ENCODE measurements around the gene ARFRP1.

The ARFRP1 gene

DNA sequence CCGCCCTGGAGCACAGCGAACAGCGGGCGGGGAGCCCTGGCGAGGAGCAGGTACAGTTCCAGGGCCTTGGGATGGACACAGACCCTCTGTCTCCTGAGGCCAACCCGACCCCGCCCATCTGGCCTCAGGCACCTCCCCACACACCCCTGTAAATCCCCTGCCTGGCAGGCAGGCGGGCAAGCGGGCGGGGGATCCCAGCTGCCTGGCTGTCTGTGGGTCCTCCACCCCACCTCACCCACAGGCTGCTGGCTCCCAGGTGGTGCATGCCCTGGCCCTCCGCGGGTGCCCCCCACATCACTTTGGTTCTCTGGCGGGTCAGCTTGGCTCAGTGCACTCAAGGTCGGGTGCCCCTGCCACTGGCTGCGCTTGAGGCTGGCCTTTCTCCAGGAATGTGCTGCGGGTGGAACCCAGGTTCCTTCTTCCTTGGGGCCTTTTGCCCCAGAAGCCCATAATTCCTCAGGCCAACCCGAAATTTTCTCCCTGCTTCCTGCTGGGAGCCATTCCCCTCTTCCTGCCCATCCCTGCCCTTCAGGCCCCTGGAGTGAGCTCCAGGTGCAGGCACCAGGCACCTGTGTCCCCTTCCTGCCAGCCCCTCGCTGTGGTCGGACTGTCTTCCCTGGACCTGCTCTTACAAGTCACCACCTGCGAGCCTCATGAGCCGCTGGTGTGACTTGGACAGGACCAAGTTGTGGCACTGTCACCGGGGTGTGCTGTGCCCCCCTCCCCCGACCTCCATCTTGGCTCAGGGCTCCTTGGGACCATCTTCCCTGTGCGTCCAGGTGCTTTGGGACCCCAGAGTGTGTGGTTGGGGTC is 16.7 kb downstream of the ARFRP1 start:
- DNase-seq (ENCODE audit: low read depth): no peak

DNA sequence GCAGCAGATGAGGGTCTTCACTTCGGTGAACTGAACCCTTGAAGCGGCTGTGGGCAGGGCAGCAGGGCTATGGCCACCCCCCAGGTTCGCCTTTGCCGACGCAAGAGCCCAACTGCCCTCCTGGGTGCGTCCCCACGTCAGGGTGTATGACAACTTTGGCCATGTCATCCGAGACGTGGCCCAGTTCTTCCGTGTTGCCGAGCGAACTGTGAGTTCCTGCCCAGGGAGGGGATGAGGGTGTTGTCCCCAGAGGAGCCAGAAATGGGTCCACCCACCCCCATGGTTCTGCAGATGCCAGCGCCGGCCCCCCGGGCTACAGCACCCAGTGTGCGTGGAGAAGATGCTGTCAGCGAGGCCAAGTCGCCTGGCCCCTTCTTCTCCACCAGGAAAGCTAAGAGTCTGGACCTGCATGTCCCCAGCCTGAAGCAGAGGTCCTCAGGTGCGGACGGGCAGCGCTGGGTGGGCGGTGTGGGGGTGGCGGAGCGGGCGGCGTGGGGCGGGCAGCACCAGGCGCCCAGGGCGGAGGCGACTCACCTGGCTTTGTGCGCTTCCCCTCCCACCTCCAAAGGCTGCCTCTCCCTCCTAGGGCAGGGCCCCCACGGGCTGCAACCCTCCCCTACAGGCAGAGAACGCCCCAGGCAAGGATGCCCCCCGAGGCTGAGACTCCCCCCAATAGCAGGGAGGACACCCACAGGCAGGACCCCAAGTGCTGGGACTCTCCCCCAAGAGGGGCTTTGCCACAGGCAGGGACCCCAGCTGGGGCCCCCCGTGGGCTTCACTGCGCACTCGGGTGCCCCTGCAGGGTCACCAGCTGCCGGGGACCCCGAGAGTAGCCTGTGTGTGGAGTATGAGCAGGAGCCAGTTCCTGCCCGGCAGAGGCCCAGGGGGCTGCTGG is 17.5 kb downstream of the ARFRP1 start:
- no peak for DNase-seq (ENCODE audit: low read depth)

DNA sequence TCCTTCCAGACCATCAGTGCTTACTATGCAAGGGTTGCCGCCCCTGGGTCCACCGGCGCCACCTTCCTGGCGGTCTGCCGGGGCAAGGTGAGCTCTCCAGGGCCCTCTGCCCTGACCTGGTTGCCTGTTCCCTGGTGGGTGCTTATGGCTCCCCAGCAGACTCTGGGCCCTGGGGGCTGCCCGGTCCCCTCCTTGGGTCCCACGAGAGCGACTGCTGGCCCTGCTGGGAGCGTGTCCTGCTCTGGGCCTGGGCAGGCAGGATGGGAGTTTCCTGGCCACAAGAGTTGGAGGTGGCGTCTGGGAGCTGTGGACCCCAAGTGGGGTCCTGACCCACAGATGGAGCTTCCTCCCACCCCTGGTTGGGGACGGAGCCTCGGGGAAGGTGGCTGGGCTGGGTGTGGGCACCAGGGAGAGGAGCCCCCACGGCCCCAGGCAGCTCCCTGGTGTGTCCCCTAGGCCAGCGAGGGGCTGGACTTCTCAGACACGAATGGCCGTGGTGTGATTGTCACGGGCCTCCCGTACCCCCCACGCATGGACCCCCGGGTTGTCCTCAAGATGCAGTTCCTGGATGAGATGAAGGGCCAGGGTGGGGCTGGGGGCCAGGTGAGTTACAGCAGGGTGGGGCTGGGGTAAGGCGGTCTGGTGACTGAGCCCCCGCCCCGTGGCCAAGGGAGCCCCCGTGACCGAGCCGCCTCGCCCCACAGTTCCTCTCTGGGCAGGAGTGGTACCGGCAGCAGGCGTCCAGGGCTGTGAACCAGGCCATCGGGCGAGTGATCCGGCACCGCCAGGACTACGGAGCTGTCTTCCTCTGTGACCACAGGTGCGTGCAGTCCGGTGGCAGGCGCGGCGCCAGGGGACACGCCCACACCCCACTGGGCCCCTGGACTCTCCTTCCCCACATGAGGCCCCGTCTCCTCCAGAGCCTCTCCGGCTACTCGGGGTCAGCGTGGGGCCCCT is 18.5 kb downstream of the ARFRP1 start:
- DNase-seq (ENCODE audit: low read depth): no peak

GRCh38 chr20:63688228-63689045 is 19.3 kb downstream of the ARFRP1 start:
- no peak for DNase-seq (ENCODE audit: low read depth)

- no peak for DNase-seq (ENCODE audit: low read depth)
Observed at GRCh38 chr20:63687419-63688178, 20.2 kb downstream of the ARFRP1 start.

GRCh38 chr20:63686492-63687321 is 21.1 kb downstream of the ARFRP1 start:
- DNase-seq (ENCODE audit: low read depth): no peak

DNA sequence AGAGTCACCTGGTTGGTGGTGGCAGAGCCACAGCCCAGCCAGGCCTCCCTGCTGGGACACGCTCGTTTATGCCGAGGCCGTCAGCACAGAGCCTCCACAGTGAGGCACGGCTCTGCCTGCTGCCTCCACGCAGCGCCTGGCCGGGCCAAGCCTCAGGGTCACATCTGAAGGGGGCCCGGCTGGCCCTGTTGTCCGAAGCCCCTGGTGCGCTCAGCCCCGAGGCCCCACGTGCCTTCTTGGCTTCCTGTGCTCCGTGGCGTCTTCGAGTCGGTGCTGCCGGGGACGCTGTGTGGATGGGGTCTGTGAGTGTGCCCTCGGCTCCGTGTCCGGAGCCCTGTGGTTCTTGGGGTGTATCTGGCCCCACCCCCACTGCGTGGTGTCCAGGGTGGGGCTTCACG is 21.7 kb downstream of the ARFRP1 start:
- no peak for DNase-seq (ENCODE audit: low read depth)

GRCh38 chr20:63685269-63686026 is 22.3 kb downstream of the ARFRP1 start:
- DNase-seq (ENCODE audit: low read depth): no peak

GRCh38 chr20:63682384-63683139 is 25.2 kb downstream of the ARFRP1 start:
- DNase-seq (ENCODE audit: low read depth): no peak

DNA sequence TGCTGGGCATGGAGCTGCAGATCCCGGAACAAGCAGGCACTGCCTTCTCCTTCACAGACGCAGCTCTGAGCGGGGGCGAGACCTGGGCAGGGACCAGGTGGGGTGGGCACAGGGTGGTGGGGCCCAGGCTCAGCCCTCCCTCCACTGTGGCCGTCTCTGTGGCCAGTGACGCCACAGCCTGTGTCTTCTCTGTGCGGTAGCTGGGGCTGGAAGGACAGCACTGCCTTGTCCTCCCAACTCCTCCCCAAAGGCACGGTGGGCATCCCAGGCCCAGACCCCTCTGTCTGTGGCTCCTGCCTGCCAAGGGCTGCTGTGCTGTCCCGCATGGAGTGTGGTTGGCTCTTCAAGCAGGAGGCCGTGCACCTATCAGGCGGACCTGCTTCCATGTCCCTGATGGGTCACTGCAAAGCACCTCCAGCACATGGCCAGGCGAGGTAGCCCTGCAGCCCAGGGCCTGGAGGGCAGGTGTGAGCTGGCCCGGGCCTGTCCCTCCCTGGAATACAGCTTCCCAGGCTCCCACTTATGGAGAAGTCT is 26.1 kb downstream of the ARFRP1 start:
- DNase-seq (ENCODE audit: low read depth): no peak

DNA sequence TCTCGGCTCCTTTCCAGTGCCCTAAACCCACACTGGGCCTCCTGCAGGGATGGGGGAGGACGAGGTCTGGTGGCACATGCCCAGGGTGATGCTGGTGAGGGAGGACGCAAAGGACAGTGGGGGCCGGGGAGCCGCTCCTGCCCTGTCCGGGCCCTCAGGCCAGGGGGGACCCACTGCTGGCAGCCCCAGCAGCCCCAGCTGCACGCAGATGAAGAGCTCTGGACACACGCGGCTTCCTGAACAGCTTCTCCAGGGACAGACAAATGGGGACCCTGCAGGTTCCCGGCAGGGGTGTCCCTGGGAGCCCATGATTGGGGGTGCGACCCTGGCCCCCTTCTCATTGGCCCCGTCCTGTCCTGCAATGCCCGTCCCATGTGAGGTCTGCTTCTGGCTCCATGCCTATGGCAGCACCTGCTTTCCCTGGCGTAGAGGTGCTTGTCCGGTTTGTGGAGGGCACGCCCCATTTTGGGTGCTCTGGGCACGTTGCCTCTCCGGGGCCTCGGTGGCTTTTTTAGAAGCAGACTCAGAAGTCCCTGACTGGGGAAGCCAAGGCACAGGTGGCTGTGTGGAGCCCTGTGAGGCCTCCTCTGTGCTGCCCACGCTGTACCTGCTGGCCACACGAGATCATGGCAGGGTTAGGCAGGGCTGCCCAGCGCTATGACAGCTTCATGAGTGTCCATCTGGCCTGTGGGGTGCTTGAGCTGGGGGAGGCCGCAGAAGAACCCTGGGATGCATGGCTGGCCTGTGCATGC is 26.7 kb downstream of the ARFRP1 start:
- no peak for DNase-seq (ENCODE audit: low read depth)

GRCh38 chr20:63680427-63680826 is 27.3 kb downstream of the ARFRP1 start:
- no peak for DNase-seq (ENCODE audit: low read depth)

DNA sequence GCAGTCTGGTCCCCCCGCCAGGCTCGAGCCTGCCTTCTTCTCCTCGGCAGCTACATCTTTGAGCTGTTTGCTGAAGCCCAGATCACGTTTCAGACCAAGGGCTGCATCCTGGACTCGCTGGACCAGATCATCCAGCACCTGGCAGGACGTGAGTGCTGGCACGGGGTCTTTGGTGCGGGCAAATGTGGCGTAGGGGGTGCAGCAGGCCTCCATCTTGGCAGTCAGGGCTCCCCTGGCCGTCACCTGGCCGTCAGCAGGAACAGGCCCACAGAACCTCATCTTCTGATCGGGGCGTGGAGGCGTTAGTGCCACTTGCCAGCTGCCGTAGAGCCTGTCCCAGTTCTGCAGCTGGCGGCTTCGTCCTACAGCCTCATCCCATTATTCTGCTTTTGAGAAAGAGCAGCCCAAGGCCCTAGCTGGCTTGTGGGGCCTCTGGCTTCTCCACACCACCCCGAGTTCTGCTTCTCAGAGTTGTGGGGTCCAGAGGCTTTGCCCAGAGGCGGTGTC is 27.9 kb downstream of the ARFRP1 start:
- DNase-seq (ENCODE audit: low read depth): no peak

DNA sequence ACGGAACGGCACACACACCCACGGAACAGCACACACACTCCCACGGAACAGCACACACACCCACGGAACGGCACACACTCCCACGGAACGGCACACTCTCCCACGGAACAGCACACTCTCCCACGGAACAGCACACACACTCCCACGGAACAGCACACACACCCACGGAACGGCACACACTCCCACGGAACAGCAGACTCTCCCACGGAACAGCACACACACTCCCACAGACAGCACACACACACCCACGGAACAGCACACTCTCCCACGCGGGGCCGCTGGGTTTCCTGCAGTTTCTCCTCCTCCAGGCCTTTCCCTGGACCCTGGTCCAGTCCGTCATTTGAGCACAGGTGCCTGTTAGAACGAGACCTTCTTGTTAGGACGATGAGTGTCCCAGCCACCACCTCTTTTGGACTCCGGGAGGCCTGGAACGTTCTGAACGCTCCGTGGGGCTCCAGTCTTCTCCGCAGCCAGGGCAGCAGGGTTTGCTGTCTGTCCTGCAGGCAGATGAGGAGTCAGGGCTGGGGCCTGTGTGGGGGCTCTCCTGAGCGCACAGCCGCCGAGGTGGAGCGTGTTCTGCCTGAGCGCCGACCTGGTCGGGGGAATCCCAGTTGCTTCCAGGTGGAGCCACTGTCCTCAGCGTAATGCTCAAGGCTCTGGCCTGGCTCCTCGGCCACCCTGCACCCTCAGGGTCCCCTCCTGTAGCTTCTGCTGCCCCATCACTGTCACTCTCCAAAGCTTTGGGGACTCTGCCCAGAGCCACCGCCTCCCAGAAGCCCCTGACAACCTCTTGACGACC is 28.9 kb downstream of the ARFRP1 start:
- no peak for DNase-seq (ENCODE audit: low read depth)

DNA sequence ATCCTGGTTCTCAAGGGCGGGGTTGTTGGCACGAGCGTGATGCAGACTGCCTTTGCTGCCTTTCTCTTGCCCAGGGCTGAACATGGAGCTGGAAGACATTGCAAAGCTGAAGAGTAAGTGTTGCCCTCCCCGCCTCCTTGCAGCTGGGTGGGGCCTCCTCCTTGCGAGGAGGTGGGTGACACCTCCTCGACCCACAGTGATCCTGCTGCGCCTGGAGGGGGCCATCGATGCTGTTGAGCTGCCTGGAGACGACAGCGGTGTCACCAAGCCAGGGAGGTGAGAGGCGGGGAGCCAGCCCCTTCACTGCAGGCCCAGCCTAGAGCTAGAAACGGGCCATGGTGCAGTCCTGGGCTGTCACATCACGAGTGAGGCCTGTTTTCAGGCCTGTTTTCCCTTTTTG is 29.7 kb downstream of the ARFRP1 start:
- DNase-seq (ENCODE audit: low read depth): no peak
